ENCODE data around the gene GSTM5. TPM values are rescaled to one million over a fixed set of nuclear protein-coding genes. Genes with fewer than 3 reads are reported as not detected.
"Not testable (repeated sequence)": the region's sequence is repeated elsewhere in the genome, so short reads cannot be mapped to it uniquely, and the experiment has no call there.

The GSTM5 gene
- total and polyA plus RNA-seq, 2 of the 13 experiments (the other 11 are each of a cell fraction or from before 2014, with no cell fraction given): not detected

GRCh38 chr1:109740615-109741373 is 28.7 kb downstream of the GSTM5 start, which contains the start of gene GSTM3 (continued):
- TF ChIP-seq ZNF770 (CRISPR knock-in tag; IDR thresholded peaks at IDR 0.05): no peak

GRCh38 chr1:109748311-109748710 is 36.3 kb downstream of the GSTM5 start:
- H3K27ac ChIP-seq (ENCODE audit: extremely low read length, insufficient read depth, low read length); FAIRE-seq; BruUV-seq (replicated peaks); intact Hi-C loops (cut with micrococcal nuclease; ENCODE audit: unreplicated experiment); H4K20me1 ChIP-seq (ENCODE audit: insufficient read depth, low read length); ATAC-seq; in situ Hi-C loops (cut with HindIII; ENCODE audit: extremely low pct_ligation_motif_present, low pct_unique_long_range_greater_than_20kb); H3K9me3 ChIP-seq (ENCODE audit: low read length); H3K9ac ChIP-seq (ENCODE audit: insufficient read depth, low read depth, low read length); H2AFZ ChIP-seq (ENCODE audit: low read length); H3K79me2 ChIP-seq (ENCODE audit: insufficient read depth, low read length); H3K4me1 ChIP-seq (ENCODE audit: insufficient read depth, low read length); CTCF ChIA-PET (ENCODE audit: low intra/inter-chr PET ratio, low total read pairs); H3K36me3 ChIP-seq (replicated peaks in 1 of 2; ENCODE audit: control insufficient read depth in 1 of 2, insufficient read depth in 2 of 2, low read length in 2 of 2); H3K4me3 ChIP-seq (replicated peaks in 1 of 3; ENCODE audit: insufficient read depth in 1 of 3, low read depth in 2 of 3, low read length in 3 of 3); H3K27me3 ChIP-seq (ENCODE audit: control insufficient read depth in 1 of 2, insufficient read depth in 2 of 2, low read length in 2 of 2); H3K4me2 ChIP-seq (ENCODE audit: low read depth, low read length); DNase-seq (ENCODE audit: low spot score): not testable (repeated sequence)
- POLR2A ChIA-PET: interaction anchor here (1.1 kb wide), 1 partner anchor 15 kb away, joined by 3 read pairs; the partner anchor contains the start of gene EPS8L3
- WGBS (ENCODE audit: low lambda C conversion rate): 89% methylated on average over 7 of the region's 10 CpGs

GRCh38 chr1:109749221-109749620 is 37.2 kb downstream of the GSTM5 start:
- no peaks in the 10 kb centered on the region; the same call in 1 of the 2 replicates for H4K20me1 ChIP-seq (ENCODE audit: insufficient read depth, low read length)
- H3K4me1 ChIP-seq (ENCODE audit: insufficient read depth, low read length): no peaks in the 10 kb centered on the region
- no peaks in the 10 kb centered on the region for H3K27me3 ChIP-seq (ENCODE audit: control insufficient read depth in 1 of 2, insufficient read depth in 2 of 2, low read length in 2 of 2)
- FAIRE-seq (no peak), ATAC-seq (no peak), DNase-seq (ENCODE audit: low spot score) (no peak)
- no peaks in the 10 kb centered on the region for H3K79me2 ChIP-seq (ENCODE audit: insufficient read depth, low read length)
- peaks cover 2 to 6% of the 10 kb centered on the region in 2 experiments; a peak in 3 of 5 replicates for H3K36me3 ChIP-seq (replicated peaks in 1 of 2; ENCODE audit: control insufficient read depth in 1 of 2, insufficient read depth in 2 of 2, low read length in 2 of 2)
- ChIA-PET CTCF (ENCODE audit: low intra/inter-chr PET ratio, low total read pairs) (no interaction called here), POLR2A (interaction anchor here (1.0 to 1.8 kb wide), 3 partner anchors 11 to 15 kb away, joined by 3 to 10 read pairs (median 5); partner anchors contain the start of gene EPS8L3)
- no peak overlapping the region for H3K9ac ChIP-seq (ENCODE audit: insufficient read depth, low read depth, low read length)
- no TSS peak for BruUV-seq (replicated peaks)
- TF ChIP-seq RBAK (CRISPR knock-in tag; IDR thresholded peaks at IDR 0.05): no peak
- no peak for TF ChIP-seq HNRNPL (IDR thresholded peaks at IDR 0.05; ENCODE audit: low read depth, low read length)
- no peak for TF ChIP-seq RAD51 (IDR thresholded peaks at IDR 0.05; ENCODE audit: borderline replicate concordance)
- TF ChIP-seq CBX5 (CRISPR knock-in tag; IDR thresholded peaks at IDR 0.05; ENCODE audit: borderline replicate concordance): no peak
- TF ChIP-seq KLF16 (CRISPR knock-in tag; IDR thresholded peaks at IDR 0.05): no peak
- intact Hi-C loops (cut with micrococcal nuclease; ENCODE audit: unreplicated experiment): no loop called here
- in situ Hi-C loops (cut with HindIII; ENCODE audit: extremely low pct_ligation_motif_present, low pct_unique_long_range_greater_than_20kb): no loop called here
- H3K9me3 ChIP-seq (ENCODE audit: low read length): no peaks in the 10 kb centered on the region
- no peak overlapping the region for H3K4me2 ChIP-seq (ENCODE audit: low read depth, low read length)
- no peak overlapping the region for H3K4me3 ChIP-seq (replicated peaks in 1 of 3; ENCODE audit: insufficient read depth in 1 of 3, low read depth in 2 of 3, low read length in 3 of 3)
- H2AFZ ChIP-seq (ENCODE audit: low read length): no peak overlapping the region
- H3K27ac ChIP-seq (ENCODE audit: extremely low read length, insufficient read depth, low read length): no peak overlapping the region

Data from HepG2 (cell line).